Measurements from ENCODE around the gene HPCAL1.

- TF ChIP-seq, protein P1, sequence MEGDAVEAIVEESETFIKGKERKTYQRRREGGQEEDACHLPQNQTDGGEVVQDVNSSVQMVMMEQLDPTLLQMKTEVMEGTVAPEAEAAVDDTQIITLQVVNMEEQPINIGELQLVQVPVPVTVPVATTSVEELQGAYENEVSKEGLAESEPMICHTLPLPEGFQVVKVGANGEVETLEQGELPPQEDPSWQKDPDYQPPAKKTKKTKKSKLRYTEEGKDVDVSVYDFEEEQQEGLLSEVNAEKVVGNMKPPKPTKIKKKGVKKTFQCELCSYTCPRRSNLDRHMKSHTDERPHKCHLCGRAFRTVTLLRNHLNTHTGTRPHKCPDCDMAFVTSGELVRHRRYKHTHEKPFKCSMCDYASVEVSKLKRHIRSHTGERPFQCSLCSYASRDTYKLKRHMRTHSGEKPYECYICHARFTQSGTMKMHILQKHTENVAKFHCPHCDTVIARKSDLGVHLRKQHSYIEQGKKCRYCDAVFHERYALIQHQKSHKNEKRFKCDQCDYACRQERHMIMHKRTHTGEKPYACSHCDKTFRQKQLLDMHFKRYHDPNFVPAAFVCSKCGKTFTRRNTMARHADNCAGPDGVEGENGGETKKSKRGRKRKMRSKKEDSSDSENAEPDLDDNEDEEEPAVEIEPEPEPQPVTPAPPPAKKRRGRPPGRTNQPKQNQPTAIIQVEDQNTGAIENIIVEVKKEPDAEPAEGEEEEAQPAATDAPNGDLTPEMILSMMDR (conservative IDR thresholded peaks at IDR 0.05; ENCODE audit: low read length): no peak
- TF ChIP-seq EZH2phosphoT487 (IDR thresholded peaks at IDR 0.05; ENCODE audit: borderline replicate concordance): no peak
Observed at GRCh38 chr2:10277293-10278028, 25.2 kb upstream of the HPCAL1 start.

Measured in Loucy (cell line).